ENCODE results near the gene ANTXR1. TPM values are rescaled to one million over a fixed set of nuclear protein-coding genes. Genes with fewer than 3 reads are reported as not detected.

ANTXR1 gene
- total RNA-seq, 1 donor from 2014 or later, result 54.3 TPM

DNA sequence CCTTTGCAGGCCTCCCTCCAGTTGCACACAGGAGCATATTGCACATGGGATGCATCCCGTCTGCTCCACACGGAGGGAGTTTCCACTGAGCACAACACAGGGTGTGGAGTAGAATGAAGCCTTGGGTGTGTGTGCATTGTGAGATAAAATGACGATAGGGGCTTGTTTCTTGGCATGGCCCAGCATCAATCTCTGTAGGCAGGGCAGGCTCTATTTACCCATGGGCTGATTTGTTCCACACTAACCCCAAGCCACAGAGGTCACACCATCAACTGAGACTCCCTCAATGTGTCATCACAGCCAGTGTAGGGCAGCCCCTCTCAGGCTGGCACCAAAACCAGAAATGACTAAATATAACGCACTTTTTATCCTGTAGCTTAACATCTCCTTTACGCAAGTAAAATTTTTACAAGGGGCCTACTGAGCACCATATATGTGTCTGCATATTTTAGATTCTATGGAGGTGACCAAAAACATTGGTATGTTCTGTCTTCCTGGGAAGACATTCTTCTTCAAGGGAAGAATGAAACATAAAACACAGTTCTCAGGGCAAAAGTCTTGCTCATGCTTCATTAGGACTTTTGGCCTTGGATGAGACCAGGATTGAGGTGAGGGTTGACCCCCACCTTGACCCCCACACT lies 41.3 kb upstream of the ANTXR1 start:
- ATAC-seq (no peak), DNase-seq (no peak)
- Histone ChIP-seq H3K4me1 (no peaks in the 10 kb centered on the region), H3K9me3 (no peaks in the 10 kb centered on the region), H3K4me3 (no peak overlapping the region), H3K27me3 (ENCODE audit: low read depth) (no peaks in the 10 kb centered on the region), H3K36me3 (no peaks in the 10 kb centered on the region), H3K27ac (no peak overlapping the region)
- intact Hi-C loops (cut with DNase I), result no loop called here
- TF ChIP-seq, protein P1, sequence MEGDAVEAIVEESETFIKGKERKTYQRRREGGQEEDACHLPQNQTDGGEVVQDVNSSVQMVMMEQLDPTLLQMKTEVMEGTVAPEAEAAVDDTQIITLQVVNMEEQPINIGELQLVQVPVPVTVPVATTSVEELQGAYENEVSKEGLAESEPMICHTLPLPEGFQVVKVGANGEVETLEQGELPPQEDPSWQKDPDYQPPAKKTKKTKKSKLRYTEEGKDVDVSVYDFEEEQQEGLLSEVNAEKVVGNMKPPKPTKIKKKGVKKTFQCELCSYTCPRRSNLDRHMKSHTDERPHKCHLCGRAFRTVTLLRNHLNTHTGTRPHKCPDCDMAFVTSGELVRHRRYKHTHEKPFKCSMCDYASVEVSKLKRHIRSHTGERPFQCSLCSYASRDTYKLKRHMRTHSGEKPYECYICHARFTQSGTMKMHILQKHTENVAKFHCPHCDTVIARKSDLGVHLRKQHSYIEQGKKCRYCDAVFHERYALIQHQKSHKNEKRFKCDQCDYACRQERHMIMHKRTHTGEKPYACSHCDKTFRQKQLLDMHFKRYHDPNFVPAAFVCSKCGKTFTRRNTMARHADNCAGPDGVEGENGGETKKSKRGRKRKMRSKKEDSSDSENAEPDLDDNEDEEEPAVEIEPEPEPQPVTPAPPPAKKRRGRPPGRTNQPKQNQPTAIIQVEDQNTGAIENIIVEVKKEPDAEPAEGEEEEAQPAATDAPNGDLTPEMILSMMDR (IDR thresholded peaks at IDR 0.05), result no peak

DNA sequence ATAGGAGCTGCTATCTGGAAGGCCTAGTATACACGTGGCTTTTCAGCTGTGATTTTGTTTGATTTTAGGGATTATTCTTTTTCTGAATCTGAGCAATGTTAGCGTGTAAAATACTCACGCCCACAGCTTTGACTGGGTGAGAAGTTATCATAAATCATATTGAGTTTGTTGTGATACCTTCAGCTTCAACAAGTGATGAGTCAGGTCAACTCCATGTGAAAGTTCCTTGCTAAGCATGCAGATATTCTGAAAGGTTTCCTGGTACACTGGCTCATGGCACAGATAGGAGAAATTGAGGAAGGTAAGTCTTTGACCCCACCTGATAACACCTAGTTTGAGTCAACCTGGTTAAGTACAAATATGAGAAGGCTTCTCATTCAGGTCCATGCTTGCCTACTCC lies 38.7 kb upstream of the ANTXR1 start, which contains the start of gene GKN1:
TSS of gene GKN1 (plus strand) at position 386 of the 400 bp plus-strand sequence. CDS start 42 bp downstream, outside the sequence.
- intact Hi-C loops (cut with DNase I), result no loop called here
- TF ChIP-seq, protein P1 (IDR thresholded peaks at IDR 0.05), result no peak
- no peak within 1 kb of the TSS for H3K4me3 ChIP-seq
- no peaks in the 10 kb centered on the region for H3K9me3 ChIP-seq
- H3K36me3 ChIP-seq, result no peaks in the 10 kb centered on the region
- no peak for DNase-seq
- no peaks in the 10 kb centered on the region for H3K27me3 ChIP-seq (ENCODE audit: low read depth)
- H3K4me1 ChIP-seq, result no peaks in the 10 kb centered on the region
- ATAC-seq, result no peak
- no peak within 1 kb of the TSS for H3K27ac ChIP-seq

DNA sequence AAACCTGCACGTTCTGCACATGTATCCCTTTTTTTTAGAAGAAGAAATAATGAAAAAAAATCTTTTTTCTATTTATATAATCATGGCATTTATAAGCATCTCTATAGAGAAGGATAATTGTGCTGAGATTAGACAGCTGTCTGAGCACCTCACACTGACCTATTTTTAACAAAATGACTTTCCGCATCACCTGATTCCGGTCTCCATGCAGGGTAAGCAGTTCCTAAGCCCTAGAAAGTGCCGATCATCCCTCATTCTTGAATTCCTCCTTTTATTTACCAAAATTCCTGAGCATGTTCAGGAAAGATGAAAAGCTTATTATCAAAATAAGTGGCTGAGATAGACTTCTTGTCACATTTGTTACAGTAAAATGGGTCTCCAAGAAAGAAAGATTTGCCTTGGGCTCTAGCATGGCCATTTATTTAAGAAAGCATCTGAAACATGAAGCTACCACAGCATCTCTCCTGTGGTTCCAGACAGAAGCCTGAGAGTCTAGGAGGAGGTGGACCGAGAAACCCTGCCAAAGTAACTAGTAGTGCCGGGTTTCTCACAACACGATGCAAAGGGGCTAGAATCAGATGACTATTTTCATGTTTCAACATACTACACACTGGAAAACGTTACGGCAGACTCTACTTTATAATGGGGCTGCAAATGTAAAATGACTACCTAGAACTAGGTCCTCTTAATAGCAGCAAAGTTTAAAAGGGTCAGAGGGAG lies 37.9 kb upstream of the ANTXR1 start:
- intact Hi-C loops (cut with DNase I), result no loop called here
- TF ChIP-seq, protein P1 (IDR thresholded peaks at IDR 0.05), result no peak
- Histone ChIP-seq H3K36me3 (no peaks in the 10 kb centered on the region), H3K9me3 (no peaks in the 10 kb centered on the region), H3K27me3 (ENCODE audit: low read depth) (no peaks in the 10 kb centered on the region), H3K27ac (no peak overlapping the region), H3K4me3 (no peak overlapping the region), H3K4me1 (no peaks in the 10 kb centered on the region)
- ATAC-seq, result no peak
- no peak for DNase-seq

DNA sequence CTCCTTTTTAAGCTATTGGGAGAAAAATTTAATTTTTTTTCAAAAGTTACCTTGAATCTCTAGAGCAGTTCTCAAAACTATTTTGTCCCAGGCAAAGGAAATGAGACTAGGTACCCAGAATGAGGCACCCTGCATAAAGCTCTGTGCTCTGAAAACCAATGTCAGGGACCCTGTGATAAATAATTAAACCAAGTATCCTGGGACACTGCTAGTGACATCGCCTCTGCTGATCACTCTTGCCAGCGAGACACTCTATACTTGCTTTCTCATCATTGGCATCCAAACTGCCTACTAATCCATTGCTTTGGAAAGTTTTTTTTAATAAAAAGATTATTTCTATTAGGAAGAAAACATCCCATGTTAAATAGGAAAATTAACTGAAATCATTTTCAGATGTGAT lies 37.1 kb upstream of the ANTXR1 start:
- DNase-seq, result no peak
- H3K36me3 ChIP-seq, result no peaks in the 10 kb centered on the region
- no peak overlapping the region for H3K4me3 ChIP-seq
- TF ChIP-seq, protein P1 (IDR thresholded peaks at IDR 0.05), result no peak
- H3K4me1 ChIP-seq, result no peaks in the 10 kb centered on the region
- no peak overlapping the region for H3K27ac ChIP-seq
- H3K27me3 ChIP-seq (ENCODE audit: low read depth), result no peaks in the 10 kb centered on the region
- H3K9me3 ChIP-seq, result no peaks in the 10 kb centered on the region
- intact Hi-C loops (cut with DNase I), result no loop called here
- no peak for ATAC-seq

DNA sequence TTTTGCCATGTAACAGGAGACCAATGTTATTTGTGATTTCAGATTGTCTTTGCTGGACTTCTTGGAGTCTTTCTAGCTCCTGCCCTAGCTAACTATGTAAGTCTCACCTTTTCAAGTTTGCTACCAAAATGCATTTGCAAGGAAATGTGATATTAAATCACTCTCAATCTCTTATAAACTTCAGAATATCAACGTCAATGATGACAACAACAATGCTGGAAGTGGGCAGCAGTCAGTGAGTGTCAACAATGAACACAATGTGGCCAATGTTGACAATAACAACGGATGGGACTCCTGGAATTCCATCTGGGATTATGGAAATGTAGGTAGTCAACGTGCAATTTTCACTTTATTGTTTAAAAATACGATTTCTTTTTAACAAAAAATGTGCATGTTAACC lies 35.5 kb upstream of the ANTXR1 start:
- Histone ChIP-seq H3K4me3 (no peak overlapping the region), H3K36me3 (no peaks in the 10 kb centered on the region)

More for the DNA sequence above, 35.5 kb upstream of the ANTXR1 start:
- H3K27ac ChIP-seq, result no peak overlapping the region
- no peaks in the 10 kb centered on the region for H3K4me1 ChIP-seq
- ATAC-seq (no peak), DNase-seq (no peak)
- H3K27me3 ChIP-seq (ENCODE audit: low read depth), result no peaks in the 10 kb centered on the region
- TF ChIP-seq, protein P1 (IDR thresholded peaks at IDR 0.05), result no peak
- intact Hi-C loops (cut with DNase I), result no loop called here
- H3K9me3 ChIP-seq, result no peaks in the 10 kb centered on the region

Measured in lower lobe of right lung (tissue), 2 donors.